K562 (cell line): ENCODE data around the gene TM2D3. TPM values are rescaled to one million over a fixed set of nuclear protein-coding genes. Genes with fewer than 3 reads are reported as not detected.
A peak's percentile ranks its signal among the peaks of the same experiment; 100 is the strongest.

ENCODE experiments used
- ARID3B ChIP-seq: fragments of 250-450 bp; sonication (Bioruptor Pico); IDR thresholded peaks from 2 replicates; pipeline ENCODE4 v1.4.0; 2020; ENCODE audit warnings: borderline replicate concordance
- BRF2 ChIP-seq: IDR thresholded peaks from 3 replicates; pipeline ENCODE4 v1.6.1; 2011; ENCODE audit warnings: borderline replicate concordance, mild to moderate bottlenecking; ENCODE audit not compliant: insufficient read length, insufficient read depth
- CREM ChIP-seq: IDR thresholded peaks from 2 replicates; pipeline ENCODE4 v1.6.1; 2014; ENCODE audit warnings: antibody characterized with exemption, low read depth
- DIDO1 ChIP-seq: fragments of 450-650 bp; IDR thresholded peaks from 2 replicates; pipeline ENCODE4 v1.6.1; 2016; ENCODE audit warnings: low read depth, missing biosample characterization, missing genetic modification characterization
- FOSL1 ChIP-seq: fragments of 200-800 bp; sonication (Bioruptor generic); conservative IDR thresholded peaks from 2 replicates; pipeline ENCODE4 v1.6.1; 2016; ENCODE audit warnings: missing genetic modification characterization, missing compliant biosample characterization
- FUS ChIP-seq: fragments of 200-400 bp; formaldehyde crosslinking; optimal IDR thresholded peaks from 2 replicates; pipeline ENCODE3; 2017; ENCODE audit warnings: low read depth, low read length
- HDAC2 ChIP-seq: fragments of 450-650 bp; IDR thresholded peaks from 2 replicates; pipeline ENCODE4 v1.6.1; 2016; ENCODE audit warnings: mild to moderate bottlenecking
- HDAC3 ChIP-seq: fragments of 450-650 bp; IDR thresholded peaks from 2 replicates; pipeline ENCODE4 v1.6.1; 2018; ENCODE audit warnings: borderline replicate concordance, mild to moderate bottlenecking, moderate library complexity; ENCODE audit not compliant: partially characterized antibody
- HMG20A ChIP-seq: fragments of 450-650 bp; formaldehyde crosslinking; conservative IDR thresholded peaks from 2 replicates; pipeline ENCODE4 v1.4.0; 2020; ENCODE audit warnings: mild to moderate bottlenecking, mixed read lengths
- KDM1A ChIP-seq, 2 experiments: fragments of 450-650 bp; IDR thresholded peaks; 2 replicates each; pipeline ENCODE4 v1.6.1; 2016; ENCODE audit warnings: mild to moderate bottlenecking in 2 of 2
- MYC ChIP-seq, 2 experiments: fragments of 250-450 bp in 1 of 2; sonication (Bioruptor Pico) in 1 of 2; IDR thresholded peaks; 2 replicates each; pipeline versions ENCODE4 v1.5.1 to v1.6.1; 2012 to 2021; ENCODE audit warnings: low read depth in 2 of 2, borderline replicate concordance in 1 of 2, improper control_type of control experiment in 1 of 2, low read length in 1 of 2, mild to moderate bottlenecking in 1 of 2, moderate library complexity in 1 of 2
- NRF1 ChIP-seq, 2 experiments: fragments of 450-650 bp; IDR thresholded peaks in 1 of 2; conservative IDR thresholded peaks in 1 of 2; 2 replicates each; pipeline ENCODE4 v1.6.1; 2014; ENCODE audit warnings: mild to moderate bottlenecking in 2 of 2
- PTTG1 ChIP-seq: fragments of 450-650 bp; IDR thresholded peaks from 2 replicates; pipeline ENCODE4 v1.6.1; 2016; ENCODE audit warnings: low read depth, mild to moderate bottlenecking, missing genetic modification characterization, missing compliant biosample characterization
- PYGO2 ChIP-seq: fragments of 450-650 bp; IDR thresholded peaks from 2 replicates; pipeline ENCODE4 v1.6.1; 2016; ENCODE audit warnings: mild to moderate bottlenecking, missing genetic modification characterization, moderate library complexity, missing compliant biosample characterization
- RAD51 ChIP-seq: fragments of 450-650 bp; IDR thresholded peaks from 2 replicates; pipeline ENCODE4 v1.7.1; 2016; ENCODE audit warnings: low read depth, mild to moderate bottlenecking, borderline replicate concordance
- RBM22 ChIP-seq: fragments of 200-400 bp; formaldehyde crosslinking; IDR thresholded peaks from 2 replicates; pipeline ENCODE4 v1.6.1; 2018; ENCODE audit warnings: low read length, low read depth; ENCODE audit not compliant: poor library complexity, severe bottlenecking
- SIN3A ChIP-seq, 2 experiments: fragments of 150-350 bp in 1 of 2; IDR thresholded peaks; 2 replicates each; pipeline ENCODE4 v1.6.1; 2011 to 2016; ENCODE audit warnings: borderline replicate concordance in 2 of 2, low read depth in 2 of 2, low read length in 2 of 2, mild to moderate bottlenecking in 2 of 2, moderate library complexity in 2 of 2; ENCODE audit not compliant: control insufficient read depth in 1 of 2
- SIRT6 ChIP-seq: IDR thresholded peaks from one replicate; pipeline ENCODE4 v1.6.1; 2012; ENCODE audit warnings: low read depth, mild to moderate bottlenecking, control low read depth, inconsistent platforms, low read length, moderate library complexity
- SRSF7 ChIP-seq: fragments of 200-400 bp; formaldehyde crosslinking; optimal IDR thresholded peaks from 2 replicates; pipeline ENCODE3; 2017; ENCODE audit warnings: mild to moderate bottlenecking, low read depth, low read length
- TFE3 ChIP-seq: fragments of 450-650 bp; formaldehyde crosslinking; IDR thresholded peaks from 2 replicates; pipeline ENCODE4 v1.4.0; 2020; ENCODE audit warnings: mild to moderate bottlenecking, mixed read lengths
- ZKSCAN3 ChIP-seq: fragments of 250-450 bp; sonication (Bioruptor Pico); IDR thresholded peaks from 2 replicates; pipeline ENCODE4 v1.4.0; 2020
- ZNF695 ChIP-seq: fragments of 450-650 bp; formaldehyde crosslinking; IDR thresholded peaks from 2 replicates; pipeline ENCODE4 v1.4.0; 2020; ENCODE audit warnings: mild to moderate bottlenecking, moderate library complexity
- polyA plus RNA-seq, 8 experiments: library from polyadenylated mRNA; depleted of rRNA in 4 of 8; stranded (reverse) in 5 of 8; unstranded in 3 of 8; fragments of >200 nt; fragmentation: Nextera tagmentation in 2 of 8; fragmentation: Illumina TruSeq in 1 of 8; extraction: Ambion mirVana in 2 of 8; extraction: Trizol in 1 of 8; gene quantifications; 2 replicates each; pipeline versions ENCODE4 v1.2.1 to v1.2.3, GENCODE V29; 2011 to 2014; ENCODE audit warnings: inconsistent platforms in 1 of 8, missing spikeins in 1 of 8
- total RNA-seq, 7 experiments: library from RNA; depleted of rRNA in 6 of 7; stranded (reverse); fragments of >200 nt in 6 of 7; fragmentation: Illumina TruSeq in 2 of 7; extraction: Trizol in 2 of 7; gene quantifications; 2 replicates each; pipeline versions ENCODE4 v1.2.1 to v1.2.3, GENCODE V29; 2011 to 2021; ENCODE audit warnings: low replicate concordance in 1 of 7
- TF ChIP-seq, protein P1 (sequence below): sonication (generic); formaldehyde crosslinking; IDR thresholded peaks from 2 replicates; pipeline ENCODE4 v1.9.0; 2022; ENCODE audit warnings: mild to moderate bottlenecking, missing genetic modification reagents

The TM2D3 gene
- total and polyA plus RNA-seq, 9 of the 15 experiments (the other 6 are each of a cell fraction or from before 2014, with no cell fraction given) = 16.5 to 67.9 (median 31.3) TPM

DNA sequence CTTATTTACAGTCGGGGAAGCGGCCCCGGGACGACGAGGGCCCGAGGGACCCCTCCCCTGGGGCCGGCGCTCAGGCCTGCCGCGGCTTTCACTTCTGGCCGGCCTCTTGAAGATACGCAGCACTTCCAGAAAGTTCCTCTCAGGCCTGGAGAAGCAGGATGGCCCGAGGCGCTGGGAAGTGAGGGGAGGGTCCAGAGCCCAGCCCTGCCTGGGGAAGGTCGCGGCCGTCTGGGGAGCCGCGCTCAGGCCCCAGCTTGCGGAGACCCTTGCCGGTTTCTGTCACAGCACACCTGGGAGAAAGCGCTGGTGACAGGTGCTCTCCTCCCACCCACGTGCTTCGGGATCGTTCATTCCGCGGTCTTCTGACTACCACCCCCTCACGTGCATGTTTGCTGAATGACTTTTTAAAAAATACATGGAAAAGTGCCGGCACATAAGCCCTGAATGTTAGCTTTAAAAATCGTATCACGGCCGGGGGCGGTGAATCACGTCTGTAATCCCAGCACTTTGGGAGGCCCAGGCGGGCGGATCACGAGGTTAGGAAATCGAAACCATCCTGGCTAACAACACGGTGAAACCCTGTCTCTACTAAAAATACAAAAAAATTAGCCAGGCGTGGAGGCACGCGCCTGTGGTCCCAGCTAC, 727 bp upstream of the TM2D3 start (continued):
- TF ChIP-seq, protein P1, sequence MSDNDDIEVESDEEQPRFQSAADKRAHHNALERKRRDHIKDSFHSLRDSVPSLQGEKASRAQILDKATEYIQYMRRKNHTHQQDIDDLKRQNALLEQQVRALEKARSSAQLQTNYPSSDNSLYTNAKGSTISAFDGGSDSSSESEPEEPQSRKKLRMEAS (CRISPR knock-in tag) = peak; percentile 23; the same call in 1 of the 2 replicates
- TF ChIP-seq FOSL1 (tag) (0 out of 2 replicates have a peak, but pooled peaks have one; percentile 34), NRF1 (conservative IDR thresholded peaks at IDR 0.05 in 1 of 2, IDR thresholded peaks at IDR 0.05 in 1 of 2) (no peak), HDAC2 (peak; percentile 60; the same call in 1 of the 2 replicates), SRSF7 (no peak), SIN3A (IDR thresholded peaks at IDR 0.05; ENCODE audit: borderline replicate concordance in 2 of 2, control insufficient read depth in 1 of 2, low read depth in 2 of 2, low read length in 2 of 2) (peak in 1 of 2 experiments; percentile 68; a peak in 1 of 4 replicates), HDAC3 (no peak), KDM1A (IDR thresholded peaks at IDR 0.05) (peak; percentile 44 to 68; a peak in 2 of 4 replicates), RBM22 (no peak), DIDO1 (tag) (no peak), PYGO2 (tag) (0 out of 2 replicates have a peak, but pooled peaks have one; percentile 32), ZNF695 (CRISPR knock-in tag) (no peak), MYC (IDR thresholded peaks at IDR 0.05; ENCODE audit: low read depth, low read length) (peak; percentile 59), MYC (CRISPR knock-in tag; IDR thresholded peaks at IDR 0.05; ENCODE audit: borderline replicate concordance, low read depth) (no peak), BRF2 (no peak), FUS (no peak), TFE3 (CRISPR knock-in tag) (peak; percentile 30; the same call in 1 of the 2 replicates), SIRT6 (no peak), ARID3B (CRISPR knock-in tag) (no peak), CREM (no peak), HMG20A (CRISPR knock-in tag) (no peak), ZKSCAN3 (no peak), PTTG1 (no peak), RAD51 (0 out of 2 replicates have a peak, but pooled peaks have one; percentile 28)
